Superior temporal gyrus (tissue), 1 donor: ENCODE measurements around the gene CDC73.
"Not testable (repeated sequence)": the region's sequence is repeated elsewhere in the genome, so short reads cannot be mapped to it uniquely, and the experiment has no call there.

ENCODE experiments used
- DNase-seq: peaks from one replicate; pipeline ENCODE4 v3.0.0-alpha.2; 2016; ENCODE audit errors: extremely low spot score

CDC73 gene

GRCh38 chr1:193114485-193115095 lies 7.2 kb upstream of the CDC73 start:
- DNase-seq: no peak

DNA sequence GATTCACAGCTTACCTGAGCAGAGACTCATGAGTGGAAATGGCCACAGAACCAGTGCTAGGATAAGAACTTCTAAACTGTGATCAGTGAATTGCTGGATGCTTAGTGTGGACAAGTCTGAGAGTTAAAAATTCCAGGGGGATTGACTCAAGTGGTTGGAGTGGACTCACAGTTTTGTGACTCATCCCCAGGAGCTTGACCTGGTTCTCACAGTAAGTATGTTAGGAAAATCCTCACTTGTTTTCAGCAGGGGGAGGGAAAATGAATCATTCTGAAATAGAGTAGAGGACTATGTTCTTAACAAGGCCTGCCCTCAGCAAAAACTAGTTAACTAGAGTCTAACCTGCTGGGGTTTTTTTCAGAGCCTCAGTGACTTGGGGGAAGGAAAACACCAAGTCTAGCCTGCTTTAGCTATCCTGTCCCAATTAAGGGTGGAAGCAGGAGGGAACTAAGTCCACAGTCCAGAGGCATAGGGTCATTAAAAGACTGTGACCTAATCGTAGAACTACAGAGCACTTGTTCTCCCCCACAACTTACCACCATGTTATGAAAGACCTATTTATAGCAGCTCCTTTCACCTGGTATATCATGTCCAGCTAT lies 6.1 kb upstream of the CDC73 start:
- DNase-seq: no peak

- not testable (repeated sequence) for DNase-seq
These were observed 4.7 kb upstream of the CDC73 start for GRCh38 chr1:193117167-193117566.

- no peak for DNase-seq
These were observed 3.6 kb upstream of the CDC73 start for GRCh38 chr1:193118194-193118593.

DNA sequence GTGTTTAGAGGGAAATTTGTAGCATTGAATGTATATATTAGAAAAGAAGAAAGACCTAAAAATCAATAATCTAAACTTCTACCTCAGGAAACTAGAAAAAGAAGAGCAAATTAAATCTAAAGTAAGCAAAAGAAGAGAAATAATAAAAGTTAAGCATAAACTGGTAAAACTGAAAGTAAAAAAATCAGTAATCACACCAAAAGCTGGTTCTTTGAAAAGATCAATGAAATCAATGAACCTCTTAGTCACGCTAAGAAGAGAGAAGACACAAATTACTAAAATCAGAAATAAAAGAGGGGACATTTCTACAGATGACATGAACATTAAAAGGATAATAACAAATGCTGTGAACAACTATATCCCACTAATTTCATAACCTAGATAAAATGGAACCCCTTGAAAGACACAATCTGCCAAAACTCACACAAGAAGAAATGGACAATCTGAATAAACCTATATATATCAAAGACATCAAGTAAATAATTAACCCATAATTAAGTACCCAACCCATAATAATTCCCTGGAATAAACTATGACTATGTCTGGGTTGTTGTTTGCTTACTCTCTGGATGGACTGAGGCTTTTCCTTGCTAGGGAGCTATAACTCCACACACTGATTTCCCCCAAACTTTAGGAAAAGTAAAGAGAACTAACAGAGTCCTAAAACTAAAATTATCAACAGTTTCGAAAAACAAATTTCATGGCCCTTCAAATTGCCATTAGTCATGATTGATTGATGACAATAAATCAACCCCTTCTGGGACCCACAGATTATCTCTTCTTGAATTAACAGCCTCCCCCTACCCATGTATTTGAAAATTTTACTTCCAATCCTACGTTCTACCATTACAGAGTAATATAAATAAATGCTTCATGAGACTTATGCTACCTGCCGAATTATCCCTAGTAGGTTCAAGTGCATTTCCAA lies 2.8 kb upstream of the CDC73 start:
- DNase-seq: no peak

DNA sequence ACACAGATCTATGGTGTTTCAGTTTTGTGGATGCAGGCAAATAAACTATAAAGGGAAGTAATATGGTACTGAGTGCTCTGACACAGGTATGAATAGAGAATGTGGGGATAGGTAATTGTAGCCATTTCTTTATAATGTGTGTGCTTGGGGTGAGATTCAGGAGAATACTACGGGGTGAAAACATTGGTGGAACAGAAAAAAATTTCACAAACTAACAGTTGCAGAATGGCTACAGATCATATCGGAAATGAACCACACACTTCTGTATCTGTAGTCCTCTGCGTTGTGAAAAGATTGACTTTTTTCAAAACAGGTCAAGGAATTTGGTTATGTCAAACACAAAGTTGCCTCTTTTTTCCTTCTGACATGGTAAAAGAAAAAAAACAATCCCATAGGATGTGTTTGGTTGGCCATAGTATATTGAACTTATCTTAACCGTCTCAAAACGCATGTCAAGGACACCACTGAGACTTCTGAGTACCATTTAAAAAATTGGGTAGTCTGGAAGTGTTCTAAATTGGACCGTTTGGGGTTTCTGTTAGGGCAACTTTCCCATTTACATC lies 1.1 kb upstream of the CDC73 start:
- no peak for DNase-seq

GRCh38 chr1:193123751-193124150 lies 1.9 kb downstream of the CDC73 start:
- DNase-seq: no peak

DNA sequence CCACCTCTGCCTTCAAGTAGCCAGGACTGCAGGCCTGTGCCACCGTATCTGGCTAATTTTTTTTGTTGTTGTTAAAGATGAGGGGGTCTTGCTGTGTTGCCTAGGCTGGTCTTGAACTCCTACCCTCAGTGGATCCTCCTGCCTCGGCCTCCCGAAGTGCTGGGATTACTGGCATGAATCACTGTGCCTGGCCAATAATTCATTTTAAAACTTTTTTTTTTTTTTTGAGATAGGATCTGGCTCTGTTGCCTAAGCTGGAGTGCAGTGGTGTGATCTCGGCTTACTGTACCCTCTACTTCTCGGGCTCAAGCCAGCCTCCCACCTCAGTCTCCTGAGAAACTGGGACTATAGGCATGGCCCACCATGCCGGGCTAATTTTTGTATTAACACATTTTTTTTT lies 3.5 kb downstream of the CDC73 start:
- no peak for DNase-seq

DNA sequence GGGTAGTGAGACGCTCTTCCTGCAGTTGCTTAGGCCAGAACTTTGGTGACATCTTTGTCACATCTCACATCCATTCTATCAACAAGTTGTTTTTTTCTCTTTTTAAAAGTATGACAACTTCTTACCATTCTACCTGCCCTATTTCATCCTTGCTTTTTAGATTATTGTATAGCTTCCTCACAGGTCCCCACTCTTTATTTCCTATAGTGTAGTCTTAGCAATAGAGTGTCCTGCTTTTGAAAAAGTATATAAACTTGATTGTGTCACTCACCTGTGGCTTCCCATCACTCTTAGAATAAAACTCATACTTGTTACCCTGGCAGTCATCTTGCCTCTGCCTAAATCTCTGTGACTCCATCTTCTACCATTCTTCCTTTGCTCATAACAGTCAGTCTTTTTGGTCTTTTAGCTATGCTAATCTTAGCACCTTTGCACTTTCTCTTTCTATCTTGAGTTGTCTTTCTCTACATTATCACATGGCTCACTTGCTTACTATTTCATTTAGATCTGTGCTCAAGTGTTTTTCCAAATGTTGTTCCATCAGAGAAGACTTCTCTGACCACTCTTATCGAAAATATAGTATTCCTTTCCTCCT lies 9.5 kb downstream of the CDC73 start:
- no peak for DNase-seq

GRCh38 chr1:193140254-193140653 lies 18.4 kb downstream of the CDC73 start:
- DNase-seq: no peak

DNA sequence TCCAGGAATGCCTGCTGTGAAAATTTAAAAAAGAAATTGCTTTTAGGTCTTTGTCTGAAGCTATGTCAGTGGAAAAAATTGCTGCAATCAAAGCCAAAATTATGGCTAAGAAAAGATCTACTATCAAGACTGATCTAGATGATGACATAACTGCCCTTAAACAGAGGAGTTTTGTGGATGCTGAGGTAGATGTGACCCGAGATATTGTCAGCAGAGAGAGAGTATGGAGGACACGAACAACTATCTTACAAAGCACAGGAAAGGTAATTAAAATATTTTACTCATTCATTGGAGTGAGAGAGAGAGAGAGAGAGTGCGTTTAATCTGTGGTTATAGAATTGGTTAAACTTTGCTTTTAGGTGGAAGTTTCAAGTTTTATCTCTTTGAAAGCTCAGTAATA lies 20.0 kb downstream of the CDC73 start:
- no peak for DNase-seq

DNA sequence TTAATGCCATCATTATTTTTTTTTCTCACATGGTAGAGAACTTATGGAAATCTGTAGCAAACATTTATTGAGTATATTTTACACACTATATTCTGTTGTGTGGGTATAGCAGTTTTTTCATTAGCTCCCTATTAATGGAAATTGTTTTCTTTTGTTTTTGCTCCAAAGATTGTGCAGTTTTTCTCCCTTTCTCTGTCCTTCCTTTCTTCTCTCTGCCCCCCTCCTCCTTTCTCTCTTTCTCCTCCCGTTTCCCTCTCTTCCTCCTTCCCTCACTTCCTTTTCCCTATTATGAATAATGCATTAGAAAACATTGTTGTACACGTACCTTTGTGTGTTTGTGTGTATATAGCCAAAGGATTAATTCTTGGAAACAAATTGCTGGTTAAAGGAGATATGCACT lies 20.6 kb downstream of the CDC73 start:
- no peak for DNase-seq

DNA sequence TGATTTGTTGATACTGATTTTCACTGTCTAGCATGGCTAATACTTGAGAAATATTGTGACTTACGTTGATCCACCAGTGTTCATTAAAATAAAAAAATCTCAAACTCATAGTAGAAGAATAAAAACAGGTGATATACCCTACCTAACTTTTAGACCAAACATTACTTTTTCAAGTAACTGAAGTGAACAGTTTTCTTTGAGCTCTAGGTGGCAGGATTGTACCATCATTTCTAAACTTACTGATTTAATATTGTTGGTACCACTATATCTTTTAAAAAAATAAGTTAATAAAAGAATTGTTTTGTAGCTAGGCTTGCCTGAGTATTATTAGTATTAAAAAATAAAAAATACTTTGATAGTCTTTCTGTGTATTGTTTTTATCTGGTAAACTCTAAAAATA lies 21.5 kb downstream of the CDC73 start:
- DNase-seq: peak; percentile 47

DNA sequence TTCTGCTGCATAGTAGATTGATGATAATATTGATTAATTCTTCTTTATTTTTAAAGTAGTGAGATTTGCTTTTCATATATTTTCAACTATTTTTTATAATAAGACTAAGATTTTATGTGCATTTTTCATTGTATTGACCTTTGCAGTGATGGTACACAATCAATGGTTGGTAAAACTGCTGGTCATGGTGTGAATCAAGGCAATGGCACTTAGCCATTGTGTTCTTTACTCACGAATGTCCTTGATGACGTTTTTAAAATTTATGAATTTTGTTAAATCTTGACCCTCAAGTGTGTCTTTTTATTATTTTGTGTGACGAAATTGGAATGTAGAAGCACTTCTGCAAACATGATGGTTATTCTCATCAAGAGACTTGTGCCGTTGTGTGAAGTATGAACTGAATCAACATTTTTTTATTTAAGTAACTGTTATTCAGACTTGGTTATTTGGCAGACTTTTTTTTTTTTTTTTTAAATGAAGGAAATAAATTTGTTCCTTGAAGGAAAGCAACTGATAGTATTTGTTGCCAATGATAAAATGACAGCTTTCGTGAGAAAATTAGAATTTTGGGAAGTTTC lies 22.6 kb downstream of the CDC73 start:
- no peak for DNase-seq

DNA sequence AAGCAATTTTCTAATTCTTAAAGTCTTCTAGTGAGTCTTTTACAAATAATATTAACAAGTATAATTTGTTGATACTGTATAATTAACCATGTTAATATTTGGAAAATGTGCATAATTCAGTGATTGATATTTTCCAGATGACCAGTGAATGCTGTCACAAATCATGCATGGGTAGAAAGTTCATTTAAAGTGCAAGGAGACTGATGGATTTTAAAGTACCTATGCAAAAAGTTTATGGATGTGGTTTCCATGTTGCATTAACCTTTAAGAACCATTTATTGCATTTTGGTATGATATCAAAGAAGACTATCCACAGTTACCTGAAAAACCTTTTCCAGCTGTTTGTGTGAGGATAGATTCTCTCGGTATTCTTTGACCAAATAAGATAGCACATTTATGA lies 23.2 kb downstream of the CDC73 start:
- DNase-seq: no peak

GRCh38 chr1:193156117-193156821 lies 34.4 kb downstream of the CDC73 start:
- DNase-seq: no peak

GRCh38 chr1:193156822-193157142 lies 35.0 kb downstream of the CDC73 start:
- no peak for DNase-seq

GRCh38 chr1:193157360-193157759 lies 35.5 kb downstream of the CDC73 start:
- no peak for DNase-seq

DNA sequence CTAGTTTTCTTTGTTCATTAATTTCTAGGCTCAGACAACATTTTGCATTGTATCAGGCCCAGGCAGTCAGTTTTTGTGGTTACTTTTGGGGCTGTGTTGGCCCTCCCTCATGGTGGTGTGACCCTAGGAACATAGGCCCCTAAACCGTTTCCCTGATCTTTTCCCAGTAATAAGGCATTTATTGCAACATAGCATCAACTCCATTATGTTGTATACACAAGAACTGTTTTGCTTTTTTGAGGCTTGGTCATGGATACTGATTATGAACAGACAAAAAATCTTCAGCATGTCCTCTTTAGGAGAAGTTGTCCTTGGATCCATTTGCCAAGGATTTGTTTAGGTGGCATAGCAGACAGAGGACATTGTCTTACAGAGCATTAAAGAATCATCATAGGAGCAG lies 54.3 kb downstream of the CDC73 start:
- no peak for DNase-seq

DNA sequence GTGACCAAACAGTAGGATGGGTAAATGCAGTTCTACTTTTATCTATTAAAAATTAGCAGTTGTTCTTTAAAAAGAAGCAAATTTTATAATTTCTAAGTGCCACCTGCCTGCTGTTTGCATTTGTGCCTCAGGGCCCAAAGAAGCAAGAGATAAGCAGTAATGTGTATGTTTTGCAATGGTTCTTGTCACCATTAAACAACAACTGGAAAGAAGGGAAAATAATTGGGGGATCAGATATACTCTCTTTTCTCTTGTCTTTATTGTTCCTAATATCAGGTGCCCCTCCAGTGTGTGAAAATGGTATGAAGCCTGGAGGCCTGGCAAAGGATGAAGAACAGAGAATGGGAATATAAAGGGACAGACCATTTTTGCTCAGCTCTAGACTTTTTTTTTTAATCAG lies 55.0 kb downstream of the CDC73 start:
- no peak for DNase-seq

- peak; percentile 26 for DNase-seq
These were observed 57.3 kb downstream of the CDC73 start for GRCh38 chr1:193179094-193179493.
